Measurements from ENCODE around the gene UBL7. TPM values are rescaled to one million over a fixed set of nuclear protein-coding genes. Genes with fewer than 3 reads are reported as not detected.

UBL7 gene
- total RNA-seq, 2 experiments from 2014 or later: 29.5 to 44.1 TPM

DNA sequence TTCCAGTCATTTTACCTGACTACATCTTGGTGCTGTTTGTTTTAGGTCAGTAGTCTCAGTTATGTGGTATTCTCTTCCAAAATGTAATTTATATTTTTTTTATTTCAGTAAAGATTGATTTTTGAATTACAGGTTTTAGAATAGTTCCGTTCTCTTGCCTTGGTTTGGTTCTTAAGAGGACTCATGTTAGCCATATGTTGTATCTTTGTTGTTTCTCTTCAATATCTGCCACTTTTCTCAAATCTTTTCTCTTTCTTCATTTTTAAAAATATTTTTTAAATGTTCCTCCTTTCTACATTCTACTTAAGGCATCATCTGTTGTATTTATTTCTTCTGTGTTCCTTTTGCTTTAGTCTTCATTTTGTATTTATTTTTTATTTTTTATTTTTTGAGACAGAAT lies 5.6 kb upstream of the UBL7 start:
- CTCF ChIA-PET (ENCODE audit: unreplicated experiment): no interaction called here
- Histone ChIP-seq H4K20me1 (ENCODE audit: insufficient read depth, low read length) (no peaks in the 10 kb centered on the region), H3K79me2 (ENCODE audit: insufficient read depth, low read depth, low read length) (peaks cover 9% of the 10 kb centered on the region; the same call in 1 of the 2 replicates), H3K9me2 (ENCODE audit: insufficient read depth, low read length) (no peaks in the 10 kb centered on the region), H3K4me1 (ENCODE audit: insufficient read depth, low read length, poor library complexity, severe bottlenecking) (peaks cover 27% of the 10 kb centered on the region), H3K27ac (ENCODE audit: low read depth, low read length, poor library complexity, severe bottlenecking) (no peak overlapping the region), H3K4me3 (ENCODE audit: low read depth, low read length, poor library complexity, severe bottlenecking) (no peak overlapping the region), H3K4me2 (ENCODE audit: low read length) (no peak overlapping the region), H3K9me3 (ENCODE audit: low read length) (peaks cover 5% of the 10 kb centered on the region; the same call in 1 of the 2 replicates), H2AFZ (ENCODE audit: low read length) (no peak overlapping the region), H3K36me3 (ENCODE audit: insufficient read depth, low read length) (peaks cover 8% of the 10 kb centered on the region)
- BruUV-seq (replicated peaks): no TSS peak
- POLR2A ChIA-PET: no interaction called here
- intact Hi-C loops (cut with micrococcal nuclease; ENCODE audit: unreplicated experiment): loop anchor here (10.0 kb wide), 1 partner anchor 472 kb away; the partner anchor contains the start of genes PML and STOML1
- DNase-seq (ENCODE audit: low spot score): no peak
- TF ChIP-seq, protein P1, sequence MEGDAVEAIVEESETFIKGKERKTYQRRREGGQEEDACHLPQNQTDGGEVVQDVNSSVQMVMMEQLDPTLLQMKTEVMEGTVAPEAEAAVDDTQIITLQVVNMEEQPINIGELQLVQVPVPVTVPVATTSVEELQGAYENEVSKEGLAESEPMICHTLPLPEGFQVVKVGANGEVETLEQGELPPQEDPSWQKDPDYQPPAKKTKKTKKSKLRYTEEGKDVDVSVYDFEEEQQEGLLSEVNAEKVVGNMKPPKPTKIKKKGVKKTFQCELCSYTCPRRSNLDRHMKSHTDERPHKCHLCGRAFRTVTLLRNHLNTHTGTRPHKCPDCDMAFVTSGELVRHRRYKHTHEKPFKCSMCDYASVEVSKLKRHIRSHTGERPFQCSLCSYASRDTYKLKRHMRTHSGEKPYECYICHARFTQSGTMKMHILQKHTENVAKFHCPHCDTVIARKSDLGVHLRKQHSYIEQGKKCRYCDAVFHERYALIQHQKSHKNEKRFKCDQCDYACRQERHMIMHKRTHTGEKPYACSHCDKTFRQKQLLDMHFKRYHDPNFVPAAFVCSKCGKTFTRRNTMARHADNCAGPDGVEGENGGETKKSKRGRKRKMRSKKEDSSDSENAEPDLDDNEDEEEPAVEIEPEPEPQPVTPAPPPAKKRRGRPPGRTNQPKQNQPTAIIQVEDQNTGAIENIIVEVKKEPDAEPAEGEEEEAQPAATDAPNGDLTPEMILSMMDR (conservative IDR thresholded peaks at IDR 0.05; ENCODE audit: low read length): no peak
- no peak for TF ChIP-seq EZH2phosphoT487 (IDR thresholded peaks at IDR 0.05; ENCODE audit: borderline replicate concordance, low read depth, low read length)

DNA sequence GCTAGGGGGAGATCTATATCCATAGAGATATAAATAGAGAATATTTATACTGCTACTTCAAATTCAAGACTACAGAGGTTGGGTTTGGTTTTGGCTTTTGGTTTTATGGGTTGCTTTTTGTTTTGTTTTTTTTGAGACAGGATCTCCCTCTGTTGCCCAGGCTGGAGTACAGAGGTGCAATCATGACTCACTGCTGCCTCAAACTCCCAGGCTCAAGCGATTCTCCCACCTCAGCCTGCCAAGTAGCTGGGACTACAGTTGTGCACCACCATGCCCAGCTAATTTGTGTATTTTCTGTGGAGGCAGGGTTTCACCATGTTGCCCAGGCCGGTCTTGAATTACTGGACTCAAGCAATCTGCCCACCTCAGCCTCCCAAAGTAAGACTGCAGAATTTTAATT lies 3.9 kb upstream of the UBL7 start:
- no peak for TF ChIP-seq EZH2phosphoT487 (IDR thresholded peaks at IDR 0.05; ENCODE audit: borderline replicate concordance, low read depth, low read length)
- TF ChIP-seq, protein P1 (conservative IDR thresholded peaks at IDR 0.05; ENCODE audit: low read length): no peak
- Histone ChIP-seq H3K4me2 (ENCODE audit: low read length) (0 out of 2 replicates have a peak overlapping the region, but pooled peaks have one; percentile 18), H3K79me2 (ENCODE audit: insufficient read depth, low read depth, low read length) (peaks cover 13% of the 10 kb centered on the region; the same call in 1 of the 2 replicates), H4K20me1 (ENCODE audit: insufficient read depth, low read length) (no peaks in the 10 kb centered on the region), H3K4me1 (ENCODE audit: insufficient read depth, low read length, poor library complexity, severe bottlenecking) (peaks cover 33% of the 10 kb centered on the region), H3K4me3 (ENCODE audit: low read depth, low read length, poor library complexity, severe bottlenecking) (no peak overlapping the region), H2AFZ (ENCODE audit: low read length) (no peak overlapping the region), H3K36me3 (ENCODE audit: insufficient read depth, low read length) (peaks cover 8% of the 10 kb centered on the region), H3K9me2 (ENCODE audit: insufficient read depth, low read length) (no peaks in the 10 kb centered on the region), H3K27ac (ENCODE audit: low read depth, low read length, poor library complexity, severe bottlenecking) (no peak overlapping the region), H3K9me3 (ENCODE audit: low read length) (peaks cover 5% of the 10 kb centered on the region; the same call in 1 of the 2 replicates)
- CTCF ChIA-PET (ENCODE audit: unreplicated experiment): no interaction called here
- BruUV-seq (replicated peaks): no TSS peak
- no peak for DNase-seq (ENCODE audit: low spot score)
- intact Hi-C loops (cut with micrococcal nuclease; ENCODE audit: unreplicated experiment): loop anchor here (10.0 kb wide), 1 partner anchor 470 kb away; the partner anchor contains the start of genes PML and STOML1
- POLR2A ChIA-PET: no interaction called here

DNA sequence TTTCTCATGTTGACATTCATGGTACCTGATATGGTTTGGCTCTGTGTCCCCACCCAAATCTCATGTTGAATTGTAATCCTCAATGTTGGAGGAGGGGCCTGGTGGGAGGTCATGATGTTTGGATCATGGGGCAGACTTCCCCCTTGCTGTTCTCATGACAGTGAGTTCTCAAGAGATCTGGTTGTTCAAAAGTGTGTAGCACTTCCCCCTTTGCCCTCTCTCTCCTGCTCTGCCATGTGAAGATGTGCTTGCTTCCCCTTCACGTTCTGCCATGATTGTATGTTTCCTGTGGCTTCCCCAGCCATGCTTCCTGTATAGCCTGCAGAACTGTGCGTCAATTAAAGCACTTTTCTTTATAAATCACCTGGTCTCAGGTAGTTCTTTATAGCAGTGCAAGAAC lies 3.3 kb upstream of the UBL7 start:
- no TSS peak for BruUV-seq (replicated peaks)
- H3K27ac ChIP-seq (ENCODE audit: low read depth, low read length, poor library complexity, severe bottlenecking): no peak overlapping the region
- peaks cover 13% of the 10 kb centered on the region; the same call in 1 of the 2 replicates for H3K79me2 ChIP-seq (ENCODE audit: insufficient read depth, low read depth, low read length)
- ChIA-PET POLR2A (no interaction called here), CTCF (ENCODE audit: unreplicated experiment) (no interaction called here)
- 0 out of 2 replicates have a peak overlapping the region, but pooled peaks have one; percentile 18 for H3K4me2 ChIP-seq (ENCODE audit: low read length)
- DNase-seq (ENCODE audit: low spot score): peak; percentile 38
- no peaks in the 10 kb centered on the region for H3K9me2 ChIP-seq (ENCODE audit: insufficient read depth, low read length)
- H3K9me3 ChIP-seq (ENCODE audit: low read length): peaks cover 5% of the 10 kb centered on the region; the same call in 1 of the 2 replicates
- intact Hi-C loops (cut with micrococcal nuclease; ENCODE audit: unreplicated experiment): loop anchor here (10.0 kb wide), 1 partner anchor 469 kb away; the partner anchor contains the start of genes PML and STOML1
- TF ChIP-seq EZH2phosphoT487 (IDR thresholded peaks at IDR 0.05; ENCODE audit: borderline replicate concordance, low read depth, low read length): no peak
- TF ChIP-seq, protein P1 (conservative IDR thresholded peaks at IDR 0.05; ENCODE audit: low read length): no peak
- no peak overlapping the region for H2AFZ ChIP-seq (ENCODE audit: low read length)
- peaks cover 34% of the 10 kb centered on the region for H3K4me1 ChIP-seq (ENCODE audit: insufficient read depth, low read length, poor library complexity, severe bottlenecking)
- H3K4me3 ChIP-seq (ENCODE audit: low read depth, low read length, poor library complexity, severe bottlenecking): no peak overlapping the region
- H4K20me1 ChIP-seq (ENCODE audit: insufficient read depth, low read length): no peaks in the 10 kb centered on the region
- peaks cover 8% of the 10 kb centered on the region for H3K36me3 ChIP-seq (ENCODE audit: insufficient read depth, low read length)
